NT2/D1 (cell line): ENCODE results near the gene SLC66A1.

Source experiments
- DNase-seq: peaks from one replicate; pipeline ENCODE4 v3.0.0-alpha.2; 2011; ENCODE audit warnings: low read depth, low spot score
- H3K27me3 ChIP-seq: 2 replicates; pipeline ENCODE4 v1.6.0; 2011; ENCODE audit warnings: mild to moderate bottlenecking; ENCODE audit not compliant: insufficient read length, insufficient read depth
- H3K36me3 ChIP-seq: 2 replicates; pipeline ENCODE4 v1.6.1; 2011; ENCODE audit warnings: mild to moderate bottlenecking, low read length, mixed read lengths; ENCODE audit not compliant: insufficient read depth, insufficient read length
- H3K4me1 ChIP-seq: 2 replicates; pipeline ENCODE4 v1.5.1; 2011; ENCODE audit not compliant: insufficient read depth, insufficient read length
- H3K4me3 ChIP-seq: 2 replicates; pipeline ENCODE4 v1.5.1; 2011; ENCODE audit warnings: low read depth; ENCODE audit not compliant: insufficient read length
- H3K9ac ChIP-seq: 2 replicates; pipeline ENCODE4 v1.6.0; 2011; ENCODE audit warnings: low read depth; ENCODE audit not compliant: insufficient read length
- H3K9me3 ChIP-seq: 2 replicates; pipeline ENCODE4 v1.5.1; 2011; ENCODE audit warnings: mild to moderate bottlenecking, low read length; ENCODE audit not compliant: insufficient read depth
- SUZ12 ChIP-seq: IDR thresholded peaks from 2 replicates; pipeline ENCODE4 v1.6.1; 2011; ENCODE audit not compliant: insufficient read length, insufficient read depth; ENCODE audit errors: extremely low read depth
- YY1 ChIP-seq: IDR thresholded peaks from 2 replicates; pipeline ENCODE4 v1.6.1; 2011; ENCODE audit not compliant: insufficient read length, insufficient read depth
- ZNF274 ChIP-seq: IDR thresholded peaks from 2 replicates; pipeline ENCODE4 v1.6.1; 2011; ENCODE audit warnings: mild to moderate bottlenecking, low read depth, low read length

SLC66A1 gene

DNA sequence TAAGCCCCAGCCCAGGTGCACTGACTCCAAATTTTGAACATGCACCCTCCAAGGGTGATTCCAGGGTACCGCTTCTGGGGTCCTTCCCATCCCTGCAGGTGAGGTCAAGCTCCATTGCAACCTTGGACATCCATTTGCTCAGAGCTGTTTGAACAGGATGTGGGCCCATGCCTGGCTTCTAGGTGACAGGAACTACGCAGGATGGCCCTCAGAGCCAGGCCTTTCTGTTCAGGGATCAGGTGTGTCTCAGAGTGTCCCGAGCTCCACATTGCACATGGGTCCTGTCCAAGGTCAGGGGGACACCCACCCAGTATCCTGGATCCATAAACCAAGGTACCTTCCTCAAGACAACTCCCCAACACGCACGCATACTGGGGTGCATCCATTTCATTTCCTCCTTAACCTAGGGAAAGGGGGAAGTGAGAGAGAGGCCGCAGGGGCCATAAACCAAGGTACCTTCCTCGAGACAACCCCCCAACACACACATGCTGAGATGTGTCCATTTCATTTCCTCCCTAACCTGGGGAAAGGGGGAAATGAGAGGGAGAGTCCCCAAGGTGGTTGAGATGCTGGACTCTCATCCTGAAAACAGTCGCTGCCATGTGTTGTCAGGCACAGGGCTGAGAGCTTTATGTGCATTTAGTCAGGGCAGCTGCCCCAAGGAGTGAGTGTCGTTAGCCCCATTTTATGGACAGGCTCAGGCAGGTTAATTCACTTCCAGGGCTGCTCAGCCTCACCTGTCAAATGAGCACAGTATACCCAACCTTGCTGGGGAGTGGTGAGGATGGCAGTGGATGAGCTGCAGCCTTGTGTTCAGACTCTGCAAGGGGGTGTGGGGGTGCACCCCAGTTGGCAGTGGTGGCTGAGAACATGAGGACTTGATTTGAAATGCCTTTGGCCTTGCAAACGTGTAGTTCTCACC is 2.1 kb downstream of the SLC66A1 start:
- Histone ChIP-seq H3K27me3 (peaks cover 6% of the 10 kb centered on the region), H3K9me3 (no peaks in the 10 kb centered on the region), H3K36me3 (peaks cover 29% of the 10 kb centered on the region), H3K9ac (peak overlapping the region; percentile 17), H3K4me1 (peaks cover 11% of the 10 kb centered on the region), H3K4me3 (no peak overlapping the region)
- TF ChIP-seq YY1 (no peak), SUZ12 (no peak), ZNF274 (no peak)
- no peak for DNase-seq

DNA sequence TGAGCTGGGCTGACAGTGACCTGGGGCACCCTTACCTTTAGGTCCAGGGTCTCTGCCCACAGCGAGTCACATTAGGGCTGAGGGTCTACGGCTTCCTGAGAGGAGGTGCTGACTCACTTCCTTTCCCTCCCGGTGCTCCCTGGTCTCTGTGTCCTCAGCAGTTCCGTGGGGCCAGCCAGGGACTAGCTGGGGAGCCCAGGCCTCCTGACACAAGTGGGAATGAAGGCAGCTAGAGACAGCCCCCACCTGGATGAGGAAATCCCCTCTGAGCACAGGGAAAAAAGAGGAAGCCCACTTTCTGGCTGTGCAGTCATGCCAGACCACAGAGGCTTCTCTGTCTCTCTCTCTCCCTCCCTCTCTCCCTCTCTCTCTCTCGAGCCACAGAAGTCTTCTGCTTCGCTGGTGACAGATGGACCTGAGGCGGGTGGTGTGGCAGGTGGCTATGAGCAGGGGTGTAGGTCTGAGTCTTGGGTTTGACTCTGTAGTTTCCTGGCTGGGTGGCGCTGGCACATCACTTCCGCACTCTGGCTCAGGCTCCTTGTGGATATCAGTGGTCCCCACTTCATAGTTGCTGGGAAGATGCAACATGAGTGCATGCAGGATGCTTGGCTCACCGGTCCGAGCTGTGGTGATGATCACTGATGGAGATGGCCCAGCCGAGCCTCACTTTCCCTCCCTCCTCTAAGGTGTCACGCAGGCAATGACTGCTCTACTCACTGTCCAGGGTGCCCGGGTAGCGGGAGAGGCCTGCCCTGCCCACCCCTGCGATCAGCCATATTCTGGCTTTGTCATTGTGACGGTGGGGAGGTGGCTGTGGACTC is 3.5 kb downstream of the SLC66A1 start:
- DNase-seq = no peak
- peaks cover 11% of the 10 kb centered on the region for H3K4me1 ChIP-seq

DNA sequence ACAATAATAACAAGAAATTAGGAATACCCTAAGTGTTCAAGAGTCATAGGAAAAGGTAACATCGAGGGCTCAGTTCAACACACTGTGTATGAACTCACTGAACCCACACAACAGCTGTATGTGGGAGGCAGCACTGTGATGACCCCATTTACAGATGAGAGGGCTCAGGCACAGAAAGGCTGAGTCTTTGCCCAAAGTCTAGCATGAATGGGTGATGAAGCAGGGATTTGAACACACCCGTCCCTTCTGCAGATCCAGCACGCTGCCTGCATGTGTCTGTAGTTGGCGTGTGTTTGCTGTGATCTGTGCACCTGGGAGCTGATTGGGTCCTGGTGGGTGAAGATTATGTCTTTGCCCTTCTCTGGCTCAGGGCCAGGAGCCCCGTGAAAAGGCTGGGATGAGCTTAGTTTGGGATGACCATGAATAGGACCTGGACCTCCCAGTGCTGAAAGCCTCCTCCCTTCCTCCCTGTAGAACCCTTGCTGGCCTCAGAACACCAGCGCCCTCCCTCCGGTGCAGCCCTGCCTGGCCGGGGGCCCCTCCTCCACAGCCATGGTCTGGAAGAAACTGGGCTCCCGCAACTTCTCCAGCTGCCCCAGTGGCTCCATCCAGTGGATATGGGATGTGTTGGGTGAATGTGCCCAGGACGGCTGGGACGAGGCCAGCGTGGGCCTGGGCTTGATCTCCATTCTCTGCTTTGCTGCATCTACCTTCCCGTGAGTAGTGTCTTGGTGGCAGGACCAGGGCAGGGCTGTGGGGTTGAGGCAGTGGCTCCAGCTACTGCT is 5.2 kb downstream of the SLC66A1 start:
- TF ChIP-seq YY1 (no peak), ZNF274 (no peak), SUZ12 (no peak)
- no peaks in the 10 kb centered on the region for H3K27me3 ChIP-seq
- H3K4me3 ChIP-seq = no peak overlapping the region
- H3K9me3 ChIP-seq = no peaks in the 10 kb centered on the region
- H3K9ac ChIP-seq = no peak overlapping the region
- DNase-seq = no peak
- H3K36me3 ChIP-seq = peaks cover 35% of the 10 kb centered on the region
- peaks cover 5% of the 10 kb centered on the region for H3K4me1 ChIP-seq

More for the DNA sequence above, 3.5 kb downstream of the SLC66A1 start:
- H3K9ac ChIP-seq = no peak overlapping the region
- peaks cover 6% of the 10 kb centered on the region for H3K27me3 ChIP-seq
- H3K4me3 ChIP-seq = no peak overlapping the region
- H3K9me3 ChIP-seq = no peaks in the 10 kb centered on the region
- peaks cover 30% of the 10 kb centered on the region for H3K36me3 ChIP-seq
- no peak for TF ChIP-seq SUZ12
- TF ChIP-seq ZNF274 = no peak
- no peak for TF ChIP-seq YY1

GRCh38 chr1:19319196-19319595 is 7.1 kb downstream of the SLC66A1 start:
- peaks cover 5% of the 10 kb centered on the region for H3K4me1 ChIP-seq
- no peak overlapping the region for H3K4me3 ChIP-seq
- no peak for DNase-seq
- no peaks in the 10 kb centered on the region for H3K27me3 ChIP-seq
- TF ChIP-seq ZNF274 = no peak
- TF ChIP-seq YY1 = no peak
- TF ChIP-seq SUZ12 = no peak
- no peaks in the 10 kb centered on the region for H3K9me3 ChIP-seq
- peaks cover 40% of the 10 kb centered on the region for H3K36me3 ChIP-seq
- H3K9ac ChIP-seq = no peak overlapping the region

- peaks cover 8% of the 10 kb centered on the region for H3K4me1 ChIP-seq
- no peaks in the 10 kb centered on the region for H3K9me3 ChIP-seq
- H3K9ac ChIP-seq = no peak overlapping the region
- no peak overlapping the region for H3K4me3 ChIP-seq
- H3K36me3 ChIP-seq = peaks cover 52% of the 10 kb centered on the region
- no peak for DNase-seq
- H3K27me3 ChIP-seq = no peaks in the 10 kb centered on the region
- no peak for TF ChIP-seq YY1
- TF ChIP-seq SUZ12 = no peak
- TF ChIP-seq ZNF274 = no peak
These were observed 8.9 kb downstream of the SLC66A1 start for GRCh38 chr1:19321071-19321470.

DNA sequence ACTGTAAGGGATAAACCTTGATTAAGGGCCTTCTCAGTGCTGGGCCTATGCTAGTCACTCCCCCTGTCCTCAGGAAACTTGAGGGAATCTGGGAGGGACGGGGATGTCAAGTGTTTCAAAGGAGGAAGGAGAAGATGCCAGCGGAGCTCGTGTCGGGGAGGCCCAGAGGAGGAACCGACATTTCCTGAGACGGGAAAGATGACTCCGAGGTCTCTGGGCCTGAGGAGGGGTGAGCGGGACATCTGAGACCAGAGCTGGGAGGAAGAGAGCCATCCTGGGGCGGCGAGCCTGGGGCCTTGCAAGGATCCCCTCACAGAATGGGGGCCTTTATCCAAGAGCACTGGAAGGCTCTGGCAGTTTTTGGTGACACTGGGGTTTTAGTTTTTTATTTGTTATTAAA is 10.4 kb downstream of the SLC66A1 start:
- Histone ChIP-seq H3K9me3 (no peaks in the 10 kb centered on the region), H3K4me3 (no peak overlapping the region), H3K9ac (no peak overlapping the region), H3K36me3 (peaks cover 58% of the 10 kb centered on the region), H3K27me3 (no peaks in the 10 kb centered on the region), H3K4me1 (peaks cover 3% of the 10 kb centered on the region)
- no peak for TF ChIP-seq SUZ12
- no peak for TF ChIP-seq ZNF274
- no peak for TF ChIP-seq YY1
- no peak for DNase-seq
